ENCODE results near the gene KPNA2. TPM values are rescaled to one million over a fixed set of nuclear protein-coding genes. Genes with fewer than 3 reads are reported as not detected.
"Not testable (repeated sequence)": the region's sequence is repeated elsewhere in the genome, so short reads cannot be mapped to it uniquely, and the experiment has no call there.

KPNA2 gene
- 247 and 255 TPM in 2 replicates for total RNA-seq

DNA sequence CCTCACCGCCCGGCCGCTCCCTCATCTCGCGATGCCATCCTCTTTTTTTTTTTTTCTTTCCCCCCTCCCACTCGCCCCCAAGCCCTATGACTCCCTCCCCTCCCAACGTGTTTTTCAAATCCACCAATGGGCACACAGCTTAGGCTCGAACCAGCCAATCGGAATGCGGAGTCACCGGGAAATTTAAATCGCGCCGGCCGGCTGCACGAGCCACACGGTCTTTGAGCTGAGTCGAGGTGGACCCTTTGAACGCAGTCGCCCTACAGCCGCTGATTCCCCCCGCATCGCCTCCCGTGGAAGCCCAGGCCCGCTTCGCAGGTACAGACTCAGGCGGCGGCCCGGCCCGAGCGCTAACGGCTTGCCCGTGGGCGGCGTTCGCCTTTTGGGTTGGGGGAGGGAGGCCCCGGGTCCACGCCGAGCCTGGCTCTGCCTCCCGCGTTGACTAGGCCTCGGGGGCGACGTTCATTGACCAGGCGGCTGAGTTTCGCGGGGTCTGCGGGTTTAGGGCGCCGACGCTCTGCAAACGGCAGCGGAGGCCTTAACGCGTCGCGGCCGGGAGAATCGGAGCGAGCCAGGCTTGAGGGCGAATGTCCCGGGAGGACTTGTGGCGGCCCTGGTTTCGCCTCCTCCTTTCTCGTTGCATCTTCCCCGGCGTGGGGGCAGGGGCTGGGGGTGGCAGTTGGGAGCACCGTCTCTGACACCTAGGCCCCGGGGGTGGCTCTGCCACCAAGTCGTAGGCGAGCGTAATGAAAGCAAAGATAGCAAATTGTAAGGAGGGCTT is at the start of gene KPNA2:
Gene KPNA2, plus strand, starts transcription at position 213 of the 781 bp plus-strand sequence. CDS start 1,398 bp downstream, outside the sequence.
- H3K36me3 Mint-ChIP-seq (ENCODE audit: low read depth) = peaks cover 48% of the 10 kb centered on the region
- no peaks in the 10 kb centered on the region for H3K27me3 Mint-ChIP-seq (ENCODE audit: low read depth)
- intact Hi-C loops (cut with micrococcal nuclease) = loop anchor here (1.0 to 10.0 kb wide), 3 partner anchors 15 to 318 kb away; partner anchors contain the start of gene NOL11

DNA sequence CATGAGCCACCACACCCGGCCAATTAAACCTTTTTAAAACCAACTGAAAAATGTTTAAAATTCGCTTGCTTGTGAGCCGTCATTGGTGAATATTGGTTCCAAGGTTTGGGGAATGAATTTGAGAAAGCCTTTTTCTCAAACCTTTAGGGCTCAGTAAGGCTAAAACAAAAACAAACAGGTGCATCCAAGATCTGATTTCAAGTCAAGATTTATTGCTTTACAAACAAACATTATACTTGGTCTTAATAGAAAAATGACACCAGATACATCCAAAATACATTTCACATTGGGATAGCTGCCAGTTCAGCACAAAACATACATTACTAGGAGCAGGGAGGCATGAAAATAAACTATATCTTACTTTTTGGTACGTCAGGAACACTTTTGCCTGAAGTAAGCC is 44.6 kb upstream of the KPNA2 start:
- intact Hi-C loops (cut with micrococcal nuclease) = loop anchor here (5.0 kb wide), 1 partner anchor 1336 kb away; the partner anchor contains the start of gene ABCA5
- no peak overlapping the region for H3K27ac Mint-ChIP-seq
- no peak overlapping the region for H3K4me3 Mint-ChIP-seq (ENCODE audit: low read depth)

More for the DNA sequence above, at the start of gene KPNA2:
- no peaks in the 10 kb centered on the region for H3K9me3 Mint-ChIP-seq
- peak; percentile 94 for DNase-seq (ENCODE audit: low spot score)
- peak within 1 kb of the TSS; percentile 96 for H3K4me3 Mint-ChIP-seq (ENCODE audit: low read depth)
- H3K4me1 Mint-ChIP-seq (ENCODE audit: low read depth) = peaks cover 22% of the 10 kb centered on the region
- H3K27ac Mint-ChIP-seq = peak within 1 kb of the TSS; percentile 96

DNA sequence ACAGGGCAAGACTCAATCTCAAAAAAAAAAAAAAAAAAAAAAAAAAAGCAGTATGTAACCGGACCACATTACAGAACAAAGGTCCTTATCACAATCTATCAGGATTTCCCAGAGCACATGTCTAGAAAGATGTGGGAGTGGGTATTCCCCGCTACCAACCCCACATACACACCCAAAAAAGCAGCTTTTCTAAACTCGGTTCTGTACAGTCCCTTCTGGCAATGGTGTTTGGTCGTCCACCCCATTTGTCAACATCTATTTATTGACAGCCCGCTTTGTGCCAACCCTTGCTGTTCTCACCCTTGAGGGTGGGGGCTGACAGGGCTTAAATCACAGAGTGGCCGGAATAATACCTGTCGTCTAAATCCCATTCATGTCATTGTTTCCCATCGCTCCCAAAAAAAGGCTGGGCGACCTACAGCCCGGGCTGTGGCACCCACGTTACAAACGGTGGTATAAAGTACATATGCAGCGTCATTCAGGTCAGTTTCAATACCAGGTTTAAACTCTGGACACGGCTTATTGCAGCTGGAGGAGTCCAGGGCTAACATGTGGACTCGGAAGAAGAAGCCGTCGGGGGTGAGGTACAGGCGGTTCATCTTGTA is 42.9 kb upstream of the KPNA2 start:
- H3K9me3 Mint-ChIP-seq = no peaks in the 10 kb centered on the region
- intact Hi-C loops (cut with micrococcal nuclease) = loop anchor here (5.0 kb wide), 1 partner anchor 1335 kb away; the partner anchor contains the start of gene ABCA5
- peaks cover 33% of the 10 kb centered on the region for H3K4me1 Mint-ChIP-seq (ENCODE audit: low read depth)
- H3K27me3 Mint-ChIP-seq (ENCODE audit: low read depth) = peaks cover 18% of the 10 kb centered on the region
- H3K4me3 Mint-ChIP-seq (ENCODE audit: low read depth) = peak overlapping the region; percentile 90
- no peak for DNase-seq (ENCODE audit: low spot score)
- H3K27ac Mint-ChIP-seq = peak overlapping the region; percentile 83
- H3K36me3 Mint-ChIP-seq (ENCODE audit: low read depth) = peaks cover 13% of the 10 kb centered on the region

More for the DNA sequence above, 44.6 kb upstream of the KPNA2 start:
- H3K27me3 Mint-ChIP-seq (ENCODE audit: low read depth) = peaks cover 8% of the 10 kb centered on the region
- peaks cover 26% of the 10 kb centered on the region for H3K4me1 Mint-ChIP-seq (ENCODE audit: low read depth)
- no peak for DNase-seq (ENCODE audit: low spot score)
- H3K36me3 Mint-ChIP-seq (ENCODE audit: low read depth) = peaks cover 11% of the 10 kb centered on the region
- no peaks in the 10 kb centered on the region for H3K9me3 Mint-ChIP-seq

DNA sequence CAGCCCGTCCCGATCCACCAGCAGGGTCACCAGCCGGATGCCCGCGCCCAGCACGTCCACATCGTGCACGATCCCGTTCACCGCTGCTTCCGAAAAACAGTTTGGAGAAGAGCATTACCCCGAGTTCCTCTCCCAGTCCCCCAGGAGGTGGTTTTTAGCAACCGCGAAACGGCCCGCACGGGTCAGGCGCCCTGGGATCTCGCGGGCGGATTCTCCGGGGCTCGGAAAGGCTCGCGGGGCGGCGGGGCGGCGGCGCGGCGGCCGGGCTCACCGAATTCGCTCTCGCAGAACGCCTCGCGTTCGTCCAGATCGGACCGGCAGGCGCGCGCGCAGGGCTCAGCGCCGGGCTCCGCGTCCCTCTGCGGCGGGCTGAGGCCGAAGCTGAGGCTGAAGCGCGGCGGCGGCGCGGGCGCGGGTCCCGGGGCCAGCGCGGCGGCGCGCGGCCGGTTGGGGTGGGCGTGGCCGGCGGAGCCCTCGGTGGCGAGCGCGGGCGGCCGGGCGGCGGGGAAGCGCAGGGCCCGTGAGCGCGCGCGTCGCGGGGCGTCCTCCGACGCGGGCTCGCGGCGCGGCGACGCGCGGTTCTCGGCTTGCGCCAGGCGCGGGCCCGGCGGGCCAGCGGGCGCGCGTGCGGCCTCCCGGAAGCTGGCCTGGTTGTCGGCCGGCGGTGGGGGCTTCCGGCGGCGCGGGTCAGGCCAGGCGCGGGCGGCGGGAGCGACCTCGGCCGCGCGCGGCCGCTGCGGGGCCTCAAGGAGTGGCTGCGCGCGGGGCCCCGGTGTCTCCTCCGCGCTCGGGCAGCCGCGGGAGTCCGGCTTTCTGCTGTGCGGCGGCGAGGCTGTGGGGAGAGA is 42.2 kb upstream of the KPNA2 start:
- peaks cover 19% of the 10 kb centered on the region for H3K27me3 Mint-ChIP-seq (ENCODE audit: low read depth)
- no peaks in the 10 kb centered on the region for H3K9me3 Mint-ChIP-seq
- intact Hi-C loops (cut with micrococcal nuclease) = loop anchor here (5.0 kb wide), 1 partner anchor 1334 kb away; the partner anchor contains the start of gene ABCA5
- peak overlapping the region; percentile 91 for H3K4me3 Mint-ChIP-seq (ENCODE audit: low read depth)
- H3K4me1 Mint-ChIP-seq (ENCODE audit: low read depth) = peaks cover 33% of the 10 kb centered on the region
- H3K27ac Mint-ChIP-seq = peak overlapping the region; percentile 83
- H3K36me3 Mint-ChIP-seq (ENCODE audit: low read depth) = peaks cover 13% of the 10 kb centered on the region
- DNase-seq (ENCODE audit: low spot score) = peak; percentile 75

DNA sequence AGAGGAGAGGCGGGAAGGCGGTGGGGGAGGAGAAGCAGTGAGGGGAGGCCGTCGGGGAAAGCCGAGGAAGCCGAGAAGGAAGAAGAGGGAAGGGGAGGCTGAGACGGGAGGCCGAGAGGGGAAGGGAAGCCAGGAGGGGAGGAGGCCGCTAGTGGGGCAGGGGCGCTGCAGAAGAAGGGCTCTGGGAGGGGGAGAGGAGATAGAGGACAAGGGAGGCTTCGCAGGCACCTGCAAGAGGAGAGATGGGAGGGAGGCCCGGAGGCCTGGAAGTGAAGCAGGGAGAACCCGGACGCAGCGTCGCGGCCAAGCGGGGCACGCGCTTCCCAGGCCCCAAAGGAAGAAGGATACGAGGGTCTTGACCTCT is 41.6 kb upstream of the KPNA2 start:
- no peaks in the 10 kb centered on the region for H3K9me3 Mint-ChIP-seq
- peaks cover 33% of the 10 kb centered on the region for H3K4me1 Mint-ChIP-seq (ENCODE audit: low read depth)
- peak overlapping the region; percentile 91 for H3K4me3 Mint-ChIP-seq (ENCODE audit: low read depth)
- H3K27me3 Mint-ChIP-seq (ENCODE audit: low read depth) = peaks cover 23% of the 10 kb centered on the region
- peaks cover 13% of the 10 kb centered on the region for H3K36me3 Mint-ChIP-seq (ENCODE audit: low read depth)
- intact Hi-C loops (cut with micrococcal nuclease) = loop anchor here (2.0 to 5.0 kb wide), 2 partner anchors 27 to 1333 kb away; partner anchors contain the start of gene ABCA5
- DNase-seq (ENCODE audit: low spot score) = no peak
- peak overlapping the region; percentile 82 for H3K27ac Mint-ChIP-seq

DNA sequence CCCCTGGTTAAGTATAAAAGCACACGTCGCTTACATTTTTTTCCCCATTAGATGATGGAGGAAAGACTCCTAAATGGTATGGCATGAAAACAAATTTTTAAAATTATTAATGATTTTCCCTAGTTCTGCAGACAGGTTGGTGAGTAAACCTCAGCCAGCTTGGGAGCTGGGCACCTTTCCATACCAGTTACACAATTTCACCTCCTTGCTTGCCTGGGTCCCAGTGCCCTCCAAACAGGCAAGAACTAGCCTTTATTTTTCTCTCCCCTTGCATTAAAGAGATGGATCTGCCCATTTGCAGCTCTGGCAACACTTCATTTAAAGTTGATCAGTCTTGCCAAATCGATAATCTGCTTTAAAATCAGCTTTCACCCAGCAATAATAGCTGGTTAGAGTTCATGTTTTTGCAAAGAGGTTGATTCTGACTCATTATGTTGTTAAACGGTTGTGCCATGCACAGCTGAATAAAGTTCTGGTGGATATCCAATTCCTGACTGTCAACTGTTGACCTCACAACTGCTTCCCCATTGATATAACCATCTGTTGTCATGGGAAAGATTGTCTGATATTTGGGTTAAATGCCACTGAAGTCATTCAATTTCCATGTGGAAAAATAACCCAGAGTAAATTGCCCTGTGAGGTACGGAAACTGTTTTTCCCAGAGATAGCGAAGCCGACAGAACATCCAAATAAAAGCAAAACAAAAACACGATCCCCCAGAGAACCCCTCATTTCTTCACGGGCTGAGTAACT is 40.5 kb upstream of the KPNA2 start:
- H3K27ac Mint-ChIP-seq = peak overlapping the region; percentile 70
- peaks cover 13% of the 10 kb centered on the region for H3K36me3 Mint-ChIP-seq (ENCODE audit: low read depth)
- peaks cover 33% of the 10 kb centered on the region for H3K4me1 Mint-ChIP-seq (ENCODE audit: low read depth)
- peak overlapping the region; percentile 91 for H3K4me3 Mint-ChIP-seq (ENCODE audit: low read depth)
- peaks cover 23% of the 10 kb centered on the region for H3K27me3 Mint-ChIP-seq (ENCODE audit: low read depth)
- DNase-seq (ENCODE audit: low spot score) = no peak
- intact Hi-C loops (cut with micrococcal nuclease) = loop anchor here (2.0 to 5.0 kb wide), 2 partner anchors 26 to 1332 kb away; partner anchors contain the start of gene ABCA5
- no peaks in the 10 kb centered on the region for H3K9me3 Mint-ChIP-seq

DNA sequence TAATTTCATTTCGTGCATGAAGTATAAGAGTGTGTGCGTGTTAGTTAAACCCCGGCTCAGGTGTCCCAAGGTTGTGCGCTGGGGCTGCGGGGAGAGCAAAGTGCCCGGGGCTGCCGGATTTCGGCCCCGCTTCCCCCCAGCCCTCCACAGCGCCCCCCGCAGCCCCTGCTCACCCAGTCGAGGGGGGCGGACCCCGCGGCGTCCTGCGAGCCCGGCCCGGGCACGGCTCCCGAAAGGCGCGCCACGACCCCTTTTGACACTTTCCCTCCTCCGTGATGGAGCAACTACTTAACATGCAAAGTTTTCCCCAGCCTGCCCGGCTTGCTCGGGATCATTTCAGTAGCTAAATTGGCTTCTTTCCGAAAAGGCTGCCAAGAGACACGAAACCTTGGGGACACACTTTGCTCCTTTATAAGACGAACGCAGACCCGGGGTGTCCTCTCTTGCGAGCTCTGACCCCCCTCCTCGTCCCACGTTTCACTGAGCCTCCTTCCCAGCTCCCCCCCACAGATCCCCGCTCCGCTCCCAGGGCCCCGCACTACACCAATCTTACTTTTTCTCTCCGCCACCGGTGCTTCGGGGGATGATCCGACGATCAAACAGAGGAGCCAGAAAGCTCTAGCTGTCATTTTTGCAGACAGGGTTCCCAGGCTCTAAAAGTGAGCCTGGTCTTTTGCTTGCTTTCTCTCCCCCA is 39.8 kb upstream of the KPNA2 start:
- H3K4me1 Mint-ChIP-seq (ENCODE audit: low read depth) = peaks cover 33% of the 10 kb centered on the region
- no peak for DNase-seq (ENCODE audit: low spot score)
- H3K36me3 Mint-ChIP-seq (ENCODE audit: low read depth) = peaks cover 13% of the 10 kb centered on the region
- peaks cover 23% of the 10 kb centered on the region for H3K27me3 Mint-ChIP-seq (ENCODE audit: low read depth)
- H3K4me3 Mint-ChIP-seq (ENCODE audit: low read depth) = peak overlapping the region; percentile 91
- peak overlapping the region; percentile 70 for H3K27ac Mint-ChIP-seq
- no peaks in the 10 kb centered on the region for H3K9me3 Mint-ChIP-seq
- intact Hi-C loops (cut with micrococcal nuclease) = loop anchor here (2.0 kb wide), 2 partner anchors 15 to 25 kb away; no protein-coding TSS in a partner anchor

DNA sequence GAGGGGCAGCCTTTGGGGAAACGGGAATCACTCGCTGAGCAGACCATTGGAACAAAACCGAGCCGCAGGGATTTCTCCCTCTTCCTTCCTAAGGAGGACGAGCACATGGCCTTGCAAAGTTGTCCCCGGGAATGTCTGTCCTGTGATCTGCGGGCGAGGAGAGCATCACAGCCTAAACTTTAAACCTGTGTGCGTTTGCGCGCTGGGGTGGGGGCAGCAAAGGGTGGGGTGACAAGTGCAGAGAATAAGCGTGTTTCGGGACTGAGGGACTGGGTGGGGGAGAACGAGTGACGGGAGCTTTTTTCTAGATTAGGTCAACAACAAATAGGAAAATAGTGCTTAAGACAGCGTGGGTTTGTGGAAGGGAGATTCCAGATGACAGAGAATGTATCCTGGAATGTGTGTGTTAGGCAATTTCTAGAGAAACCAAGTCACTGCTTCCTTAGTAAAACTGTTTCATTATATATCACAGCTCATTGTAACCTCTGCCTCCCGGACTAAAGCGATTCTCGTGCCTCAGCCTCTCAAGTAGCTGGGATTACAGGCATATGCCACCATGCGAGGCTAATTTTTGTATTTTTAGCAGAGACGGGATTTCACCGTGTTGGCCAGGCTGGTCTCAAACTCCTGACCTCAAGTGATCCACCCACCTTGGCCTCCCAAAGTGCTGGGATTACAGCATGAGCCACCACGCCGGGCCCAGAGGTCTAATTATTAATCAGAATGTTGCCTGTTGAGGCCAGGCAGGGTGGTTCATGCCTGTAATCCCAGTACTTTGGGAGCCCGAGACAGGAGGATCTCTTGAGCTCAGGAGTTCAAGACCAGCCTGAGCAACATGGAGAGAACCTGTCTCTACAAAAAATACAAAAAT is 39.0 kb upstream of the KPNA2 start, which contains the start of gene C17orf58:
Gene C17orf58, minus strand, starts transcription at position 169 of the 871 bp plus-strand sequence. CDS start 271 bp downstream, outside the sequence.
- intact Hi-C loops (cut with micrococcal nuclease) = loop anchor here (2.0 kb wide), 1 partner anchor 14 kb away; no protein-coding TSS in a partner anchor
- peak within 1 kb of the TSS; percentile 91 for H3K4me3 Mint-ChIP-seq (ENCODE audit: low read depth)
- peaks cover 33% of the 10 kb centered on the region for H3K4me1 Mint-ChIP-seq (ENCODE audit: low read depth)
- H3K9me3 Mint-ChIP-seq; DNase-seq (ENCODE audit: low spot score); H3K36me3 Mint-ChIP-seq (ENCODE audit: low read depth): not testable (repeated sequence)
- H3K27ac Mint-ChIP-seq = peak within 1 kb of the TSS; percentile 70
- peaks cover 23% of the 10 kb centered on the region for H3K27me3 Mint-ChIP-seq (ENCODE audit: low read depth)

DNA sequence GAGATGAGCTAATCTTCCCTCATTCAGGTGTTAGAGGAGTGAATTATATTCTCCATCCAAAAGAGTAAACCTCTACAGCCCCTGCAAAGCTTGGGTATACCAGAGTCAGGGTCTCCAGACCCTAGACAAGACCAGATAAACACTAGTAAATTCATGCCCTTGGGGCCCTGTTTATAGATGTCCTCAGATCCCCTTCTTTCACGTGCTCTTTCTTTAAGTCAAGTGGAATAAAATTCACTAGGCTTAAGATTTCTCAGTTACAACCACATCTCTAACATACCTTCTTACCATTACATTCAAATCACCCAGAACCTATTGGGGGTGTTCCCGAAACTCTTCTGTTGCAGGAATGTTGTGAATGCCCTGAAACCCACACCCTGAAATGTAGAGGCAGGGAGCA is 37.1 kb upstream of the KPNA2 start:
- H3K36me3 Mint-ChIP-seq (ENCODE audit: low read depth) = peaks cover 3% of the 10 kb centered on the region
- no peak for DNase-seq (ENCODE audit: low spot score)
- H3K4me3 Mint-ChIP-seq (ENCODE audit: low read depth) = no peak overlapping the region
- H3K9me3 Mint-ChIP-seq = no peaks in the 10 kb centered on the region
- intact Hi-C loops (cut with micrococcal nuclease) = no loop called here
- no peak overlapping the region for H3K27ac Mint-ChIP-seq
- peaks cover 24% of the 10 kb centered on the region for H3K4me1 Mint-ChIP-seq (ENCODE audit: low read depth)
- peaks cover 23% of the 10 kb centered on the region for H3K27me3 Mint-ChIP-seq (ENCODE audit: low read depth)

DNA sequence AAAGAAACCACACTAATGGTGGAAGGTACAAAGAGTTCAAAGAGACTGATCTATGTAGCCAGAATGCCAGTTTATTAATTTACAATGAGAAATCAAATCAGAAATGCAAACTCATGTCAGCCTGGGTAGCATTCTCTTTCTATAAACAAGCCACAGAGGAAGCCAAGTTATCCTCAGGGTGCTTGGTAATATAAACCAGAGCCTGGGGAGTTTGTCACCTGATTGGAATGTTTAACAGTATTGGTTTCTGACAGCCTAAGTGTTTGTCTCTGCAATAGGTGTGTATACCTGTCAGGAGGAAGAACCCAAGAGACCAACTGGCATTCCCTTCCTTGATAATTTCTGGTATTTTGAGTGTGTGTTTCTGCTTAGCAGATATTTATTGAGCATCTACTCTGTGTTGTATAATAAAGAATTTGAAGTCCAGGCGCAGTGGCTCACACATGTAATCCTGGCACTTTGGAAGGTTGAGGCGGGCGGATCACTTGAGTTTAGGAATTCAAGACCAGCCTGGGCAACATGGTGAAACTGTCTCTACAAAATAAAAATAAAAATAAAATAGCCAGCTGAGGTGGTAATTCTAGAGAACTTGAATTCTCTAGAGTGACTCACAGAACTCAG is 36.1 kb upstream of the KPNA2 start:
- intact Hi-C loops (cut with micrococcal nuclease) = no loop called here
- Mint-ChIP-seq H3K27me3 (ENCODE audit: low read depth) (peaks cover 23% of the 10 kb centered on the region), H3K4me1 (ENCODE audit: low read depth) (peaks cover 20% of the 10 kb centered on the region), H3K27ac (no peak overlapping the region), H3K36me3 (ENCODE audit: low read depth) (peaks cover 3% of the 10 kb centered on the region), H3K9me3 (no peaks in the 10 kb centered on the region), H3K4me3 (ENCODE audit: low read depth) (no peak overlapping the region)
- no peak for DNase-seq (ENCODE audit: low spot score)
